Erythroblast (primary cell): Measurements from ENCODE around the gene PRICKLE2.

ENCODE experiments used
- DNase-seq, 2 experiments: peaks; one replicate each; lab custom pipeline; 2025; lab: John Stamatoyannopoulos, UW
- GATA1 ChIP-seq: IDR thresholded peaks from 2 replicates; pipeline ENCODE4 v1.6.1; 2011; ENCODE audit warnings: low read depth, mild to moderate bottlenecking, control low read depth, low read length, moderate library complexity
- POLR2A ChIP-seq: IDR thresholded peaks from 2 replicates; pipeline ENCODE4 v1.6.1; 2011; ENCODE audit warnings: mild to moderate bottlenecking, low read length

Gene PRICKLE2

GRCh38 chr3:64161481-64161952 lies 63.7 kb downstream of the PRICKLE2 start:
- no peak for DNase-seq
- TF ChIP-seq POLR2A (no peak), GATA1 (no peak)

- TF ChIP-seq POLR2A (no peak), GATA1 (no peak)
- no peak for DNase-seq
These were observed 65.1 kb downstream of the PRICKLE2 start for GRCh38 chr3:64160000-64160695.

GRCh38 chr3:64158334-64158733 lies 66.9 kb downstream of the PRICKLE2 start:
- no peak for DNase-seq
- TF ChIP-seq GATA1 (no peak), POLR2A (no peak)

- TF ChIP-seq POLR2A: no peak
- DNase-seq: no peak
These were observed 67.9 kb downstream of the PRICKLE2 start for GRCh38 chr3:64157150-64158035.

DNA sequence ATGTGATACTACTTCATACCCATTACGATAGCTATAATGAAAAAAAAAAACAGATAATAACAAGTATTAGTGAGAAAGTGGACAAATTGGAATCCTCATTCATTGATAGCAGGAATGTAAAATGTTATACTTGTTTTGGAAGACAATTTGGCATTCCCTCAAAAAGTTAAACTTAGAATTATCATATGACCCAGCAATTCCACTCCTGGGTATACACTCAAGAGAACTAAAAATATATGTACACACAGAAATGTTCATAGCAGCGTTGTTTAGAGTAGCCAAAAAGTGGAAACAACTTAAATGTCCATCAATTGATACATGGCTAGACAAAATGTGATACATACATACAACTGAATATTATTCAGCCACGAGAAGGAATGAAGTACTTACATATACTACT lies 69.9 kb downstream of the PRICKLE2 start:
- TF ChIP-seq GATA1: no peak
- no peak for TF ChIP-seq POLR2A
- no peak for DNase-seq

DNA sequence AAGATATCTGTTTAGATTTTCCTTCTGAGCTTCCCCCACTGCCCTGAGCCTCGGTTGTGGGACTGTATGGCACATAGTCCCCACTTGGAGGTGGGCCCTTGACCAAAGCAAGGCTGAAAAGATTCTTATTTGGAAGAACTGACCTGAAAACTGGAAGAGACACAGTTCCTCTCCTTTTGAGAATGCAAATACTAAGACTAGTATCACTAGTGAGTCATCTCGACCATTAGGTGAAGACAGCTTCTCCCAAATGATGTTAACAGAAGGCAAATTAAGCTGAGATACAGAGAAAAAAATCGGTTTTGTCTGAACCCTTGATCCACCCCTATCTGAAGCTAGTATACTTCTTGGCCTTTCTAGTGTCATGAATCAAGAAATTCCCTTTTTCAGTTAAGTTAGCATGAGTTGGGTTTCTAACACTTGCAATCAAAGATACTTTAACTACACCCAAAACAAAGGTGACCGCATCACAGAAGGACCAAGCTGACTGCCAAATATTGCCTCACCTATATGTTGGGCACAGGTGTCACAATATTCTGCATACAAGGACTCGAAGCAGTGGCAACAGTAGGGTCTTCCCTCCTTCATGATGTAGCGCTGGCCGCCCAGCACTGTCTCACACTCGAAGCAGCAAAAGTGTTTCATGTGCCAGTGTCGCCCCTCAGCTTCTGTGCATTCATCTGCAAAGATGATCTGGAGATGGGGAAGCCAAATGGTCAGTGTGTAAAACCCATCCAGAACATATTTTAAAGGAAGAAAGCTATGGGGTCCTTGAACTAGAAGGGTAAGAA lies 72.4 kb downstream of the PRICKLE2 start:
- no peak for TF ChIP-seq POLR2A
- no peak for TF ChIP-seq GATA1
- no peak for DNase-seq

DNA sequence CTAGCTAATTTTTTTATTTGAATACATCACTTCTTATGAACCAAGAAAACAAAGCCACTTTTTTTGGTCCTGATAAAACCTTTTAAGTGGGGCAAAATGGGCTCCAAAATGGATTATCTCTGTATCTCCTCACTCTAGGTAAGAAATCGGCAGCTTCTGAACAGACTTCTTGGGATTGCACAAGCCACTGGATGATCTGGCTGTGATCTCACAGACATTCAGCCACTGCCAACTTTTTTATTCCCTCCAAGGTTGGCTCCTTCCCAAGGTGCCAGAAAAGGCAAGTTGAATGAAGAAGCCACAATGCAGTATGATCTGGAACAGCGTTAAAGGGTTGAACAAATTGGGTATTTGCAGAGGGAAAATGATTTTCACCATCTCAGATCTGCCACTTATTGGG lies 73.2 kb downstream of the PRICKLE2 start:
- TF ChIP-seq GATA1 (no peak), POLR2A (no peak)
- no peak for DNase-seq

- TF ChIP-seq GATA1 (no peak), POLR2A (no peak)
- no peak for DNase-seq
These were observed 73.9 kb downstream of the PRICKLE2 start for GRCh38 chr3:64151342-64151871.

- no peak for DNase-seq
- TF ChIP-seq GATA1 (no peak), POLR2A (no peak)
These were observed 74.6 kb downstream of the PRICKLE2 start for GRCh38 chr3:64150623-64151207.

- no peak for DNase-seq
- no peak for TF ChIP-seq POLR2A
These were observed 75.4 kb downstream of the PRICKLE2 start for GRCh38 chr3:64149886-64150285.

- DNase-seq: no peak
- TF ChIP-seq GATA1 (no peak), POLR2A (no peak)
These were observed 76.2 kb downstream of the PRICKLE2 start for GRCh38 chr3:64148955-64149653.

DNA sequence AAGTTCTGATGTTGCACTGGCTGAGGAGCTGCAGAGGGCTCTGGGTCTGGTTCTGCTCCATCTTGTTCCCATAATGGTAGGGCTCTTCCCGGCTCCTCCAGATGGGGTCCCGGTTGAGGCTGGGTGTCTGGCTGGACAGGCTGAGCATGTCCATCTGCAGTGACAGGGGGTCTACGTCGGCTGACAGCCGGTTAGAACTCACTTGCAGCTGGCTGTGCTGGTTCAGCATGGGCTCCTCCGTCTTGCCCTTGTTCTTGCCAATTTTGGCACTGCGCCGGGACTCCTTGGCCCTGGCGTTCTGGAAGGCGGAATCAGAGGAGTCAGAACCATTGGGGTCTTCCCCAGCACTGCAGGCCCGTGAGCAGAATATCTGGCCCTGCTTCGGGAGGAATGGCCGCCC lies 78.1 kb downstream of the PRICKLE2 start:
- DNase-seq: no peak
- TF ChIP-seq POLR2A: no peak
- TF ChIP-seq GATA1: no peak

GRCh38 chr3:64145438-64145837 lies 79.8 kb downstream of the PRICKLE2 start:
- no peak for DNase-seq
- no peak for TF ChIP-seq GATA1
- no peak for TF ChIP-seq POLR2A
